Activated naive CD4-positive, alpha-beta T cell treated with Interleukin-2 at 50 U/mL for 16 hours (primary cell): ENCODE results near the gene TTC23L.

Source experiments
- DNase-seq: peaks from one replicate; pipeline ENCODE4 v3.0.0-alpha.2; 2020

Gene TTC23L

DNA sequence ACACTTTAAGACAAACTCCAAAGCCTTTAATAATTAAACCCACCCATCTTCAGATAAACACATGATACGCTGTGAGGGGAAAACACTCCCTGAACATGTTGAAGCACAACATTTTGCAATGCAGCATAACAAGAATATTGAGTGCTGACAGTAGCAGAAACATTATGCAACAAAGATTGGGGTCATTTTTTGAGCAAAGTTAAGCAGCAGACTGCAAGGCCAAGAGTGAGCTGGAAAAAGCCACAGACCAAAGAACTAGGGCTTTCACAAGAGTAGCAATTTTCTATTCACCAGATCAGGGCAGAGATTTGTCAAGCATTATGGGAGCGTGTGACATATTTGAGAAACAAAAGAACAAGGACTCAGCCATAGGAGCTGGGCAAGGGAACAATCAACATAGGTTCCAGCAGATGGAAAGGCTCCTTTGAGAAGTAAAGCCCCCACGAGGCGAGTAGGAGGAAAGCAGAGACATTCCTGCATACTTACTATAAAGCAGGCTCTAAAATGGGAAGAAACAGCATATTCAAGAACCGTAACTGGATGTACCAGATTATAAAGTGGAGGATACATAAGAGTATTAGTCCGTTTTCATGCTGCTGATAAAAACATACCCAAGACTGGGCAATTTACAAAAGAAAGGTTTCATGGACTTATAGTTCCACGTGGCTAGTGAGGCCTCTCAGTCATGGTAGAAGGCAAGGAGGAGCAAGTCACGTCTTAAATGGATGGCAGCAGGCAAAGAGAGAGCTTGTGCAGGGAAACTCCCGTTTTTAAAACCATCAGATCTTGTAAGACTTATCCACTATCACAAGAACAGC is 4.8 kb upstream of the TTC23L start:
- DNase-seq, result no peak

GRCh38 chr5:34834794-34835089 is 4.2 kb upstream of the TTC23L start:
- DNase-seq, result no peak

GRCh38 chr5:34835664-34836063 is 3.3 kb upstream of the TTC23L start:
- no peak for DNase-seq

DNA sequence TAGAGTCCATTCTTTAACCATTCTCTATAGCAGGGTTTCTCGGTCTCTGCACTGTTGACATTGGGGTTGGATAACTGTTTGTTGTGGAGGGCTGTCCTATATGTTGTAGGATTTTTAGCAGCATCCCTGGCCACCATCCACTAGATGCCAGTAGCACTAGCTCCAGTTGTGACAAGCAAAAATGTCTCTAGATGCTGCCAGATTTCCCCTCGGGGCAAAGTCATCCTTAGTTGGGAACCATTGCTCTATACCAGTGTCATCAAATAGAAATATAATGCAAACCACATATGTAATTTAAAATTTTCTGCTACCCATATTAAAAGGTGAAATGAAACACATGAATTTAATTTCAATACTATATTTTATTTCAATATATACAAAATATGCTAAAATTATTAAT is 2.9 kb downstream of the TTC23L start:
- no peak for DNase-seq

GRCh38 chr5:34842554-34842953 is 3.6 kb downstream of the TTC23L start:
- no peak for DNase-seq

DNA sequence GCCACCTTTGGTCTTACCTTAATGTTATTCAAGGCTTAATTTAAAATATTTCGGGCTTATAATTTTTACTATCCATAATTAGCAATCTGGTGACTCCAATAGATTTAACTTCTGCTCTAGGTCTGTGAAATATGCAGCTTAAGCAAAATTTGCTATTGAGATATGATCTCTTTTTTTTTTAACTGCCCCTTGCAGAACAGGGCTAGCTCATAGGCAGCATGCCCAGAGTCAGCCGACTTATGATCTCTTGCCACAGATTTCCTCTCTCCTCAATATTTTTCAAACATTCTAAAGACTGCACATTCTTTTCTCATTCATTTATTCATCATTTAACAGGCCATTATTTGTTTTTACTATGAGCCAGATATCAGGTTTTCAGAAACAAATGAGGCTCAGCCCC is 4.5 kb downstream of the TTC23L start:
- DNase-seq, result no peak

DNA sequence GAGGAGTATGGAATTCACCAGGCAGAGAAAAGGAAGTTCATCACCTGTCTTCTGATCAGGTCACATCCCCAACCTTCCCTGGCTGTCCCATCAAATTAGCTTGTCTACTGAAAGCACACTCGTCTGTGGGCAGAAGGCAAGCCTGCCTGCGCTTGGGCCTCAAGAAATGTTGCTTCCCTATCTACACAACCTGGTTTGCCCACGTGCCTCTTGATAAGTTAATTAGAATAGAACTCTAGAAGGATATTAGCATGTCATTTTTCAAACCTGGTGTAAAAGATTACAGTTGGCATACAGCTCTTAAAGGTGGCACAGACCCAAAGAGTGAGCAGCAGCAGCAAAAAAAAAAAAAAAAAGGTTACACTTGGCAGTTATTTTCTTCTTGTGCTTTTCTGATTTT is 5.1 kb downstream of the TTC23L start:
- DNase-seq, result no peak

DNA sequence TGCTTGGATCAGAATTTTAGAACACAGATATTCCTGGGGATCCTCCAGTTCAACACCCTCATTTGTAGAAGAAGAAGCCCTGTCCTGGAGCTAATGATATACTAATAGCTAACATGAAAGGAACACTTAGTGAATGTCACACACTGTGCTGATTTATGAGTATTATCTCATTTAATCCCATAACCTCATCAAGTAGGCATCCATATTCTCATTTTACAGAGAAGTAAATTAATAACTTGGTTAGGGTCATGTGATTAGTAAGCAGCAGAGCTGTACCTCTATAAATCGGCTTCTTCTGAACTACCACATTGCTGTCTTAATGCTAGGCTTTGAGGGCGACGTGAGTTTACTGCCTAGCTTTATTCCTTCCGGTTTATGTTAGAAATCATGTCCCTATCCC is 6.0 kb downstream of the TTC23L start:
- DNase-seq, result no peak

- no peak for DNase-seq
These were observed 8.1 kb downstream of the TTC23L start for GRCh38 chr5:34847056-34847455.

DNA sequence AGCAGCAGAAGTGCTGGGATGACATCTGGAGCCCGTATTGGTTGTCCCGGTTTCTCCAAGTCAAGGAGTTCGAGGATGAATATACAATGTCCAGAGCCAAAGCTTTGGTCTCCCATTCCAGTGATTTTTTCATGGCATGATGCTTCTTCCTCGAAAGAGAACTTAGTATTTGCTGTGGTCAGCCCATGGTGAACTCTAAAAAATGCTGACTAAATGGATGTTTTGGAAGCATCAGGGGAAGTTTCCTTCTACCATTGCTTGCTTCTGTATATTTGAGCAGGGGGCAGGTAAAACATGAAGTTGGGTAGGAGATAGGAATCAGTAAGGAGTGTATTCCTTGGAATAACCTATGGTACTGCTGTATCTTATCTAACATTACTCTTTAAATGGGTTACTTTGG is 8.6 kb downstream of the TTC23L start:
- no peak for DNase-seq

GRCh38 chr5:34848230-34848629 is 9.3 kb downstream of the TTC23L start:
- DNase-seq, result no peak

DNA sequence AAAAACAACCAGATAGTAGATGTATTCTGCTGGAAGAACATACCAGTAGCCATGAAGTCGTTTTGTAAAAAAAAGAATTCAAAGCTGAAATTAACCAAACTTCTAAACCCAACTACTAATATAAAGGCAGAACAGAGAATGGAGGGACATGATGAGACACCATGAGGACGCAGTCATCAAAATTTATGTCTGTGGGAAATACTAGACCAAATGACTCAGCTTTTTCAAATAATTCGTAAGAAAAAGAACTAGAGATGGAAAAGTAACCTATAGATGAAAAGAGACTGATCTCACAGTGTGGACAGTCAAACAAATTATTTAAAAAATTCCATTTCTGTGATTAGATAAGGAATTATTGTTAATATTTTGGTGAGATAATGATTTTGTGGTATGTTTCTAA is 10.3 kb downstream of the TTC23L start:
- no peak for DNase-seq

DNA sequence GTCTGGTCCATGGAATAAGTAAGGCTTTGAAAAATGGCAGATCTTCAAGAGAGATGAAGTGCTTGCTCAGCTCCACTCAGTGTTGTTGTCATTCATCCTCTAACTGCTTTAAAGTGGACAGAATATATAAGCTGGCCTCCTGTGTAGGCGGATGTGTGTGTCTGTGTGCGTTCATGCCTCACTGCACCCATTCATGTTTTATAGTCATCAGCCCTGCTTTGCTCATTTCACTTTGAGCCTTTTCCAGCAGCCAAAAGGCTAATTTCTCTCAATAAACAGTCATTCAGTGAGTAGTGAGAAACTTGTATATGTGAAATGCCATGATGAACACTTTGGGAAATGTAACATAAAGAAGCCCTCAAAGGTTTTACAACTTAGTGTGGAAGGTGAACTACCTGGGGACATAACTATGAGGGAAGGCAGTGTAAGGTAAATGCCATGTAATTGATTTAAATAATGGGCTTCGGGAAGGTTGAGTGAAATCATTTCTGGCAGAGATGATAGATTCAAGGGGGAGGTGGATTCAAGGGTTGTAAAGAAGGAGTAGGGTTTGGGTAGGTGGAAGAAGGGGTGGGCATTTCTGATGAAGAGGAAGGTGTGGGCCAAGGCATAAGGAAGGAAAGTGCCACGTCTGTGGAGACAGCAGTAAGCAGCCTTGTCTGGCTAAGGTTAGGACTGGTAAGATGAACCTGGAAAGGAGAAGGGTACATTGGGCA is 15.7 kb downstream of the TTC23L start:
- DNase-seq, result no peak

GRCh38 chr5:34857161-34857560 is 18.2 kb downstream of the TTC23L start:
- DNase-seq, result no peak

GRCh38 chr5:34857894-34858293 is 18.9 kb downstream of the TTC23L start:
- DNase-seq, result no peak

DNA sequence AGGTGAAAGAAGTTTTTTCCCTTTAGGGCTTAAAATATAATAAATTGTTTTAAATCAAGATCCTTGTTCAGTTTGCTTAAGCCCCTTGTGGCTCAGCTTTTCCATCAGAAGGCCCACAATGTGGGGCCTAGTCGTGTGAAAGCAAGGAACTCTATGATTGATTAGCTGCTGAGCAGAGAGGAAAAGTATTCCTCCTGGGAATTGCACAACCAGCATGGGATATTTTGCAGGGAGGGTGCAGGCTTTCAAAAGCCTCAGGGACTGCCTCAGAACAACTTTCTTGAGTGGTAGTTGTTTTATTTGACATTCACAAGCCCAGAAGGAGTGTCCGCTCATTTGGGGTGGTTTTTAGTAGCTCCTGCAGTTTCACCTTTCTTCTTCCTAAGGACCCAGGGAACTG is 19.8 kb downstream of the TTC23L start:
- DNase-seq, result no peak

- no peak for DNase-seq
These were observed 20.3 kb downstream of the TTC23L start for GRCh38 chr5:34859253-34859652.

GRCh38 chr5:34863946-34864345 is 25.0 kb downstream of the TTC23L start:
- DNase-seq, result no peak

DNA sequence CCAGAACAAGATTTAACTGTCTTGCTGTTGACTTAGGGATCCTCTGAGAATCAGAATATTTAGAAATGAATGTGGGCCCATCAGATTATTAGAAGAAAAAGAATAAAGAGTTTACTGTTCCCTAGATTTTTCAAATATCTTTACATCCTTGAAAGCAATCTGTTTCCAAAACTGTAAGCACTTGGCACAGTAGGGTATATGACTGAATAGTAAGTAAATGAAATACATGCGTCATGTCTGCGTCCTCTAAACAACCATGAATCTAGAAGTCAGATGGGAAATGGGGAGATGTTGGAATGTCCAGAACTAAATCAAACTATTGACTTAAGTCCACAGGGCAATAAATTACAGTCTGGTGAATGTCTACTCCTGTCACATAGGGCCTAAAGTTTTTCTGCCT is 26.1 kb downstream of the TTC23L start:
- DNase-seq, result no peak

GRCh38 chr5:34866989-34867471 is 28.1 kb downstream of the TTC23L start:
- DNase-seq, result no peak

GRCh38 chr5:34867660-34868059 is 28.7 kb downstream of the TTC23L start:
- no peak for DNase-seq

DNA sequence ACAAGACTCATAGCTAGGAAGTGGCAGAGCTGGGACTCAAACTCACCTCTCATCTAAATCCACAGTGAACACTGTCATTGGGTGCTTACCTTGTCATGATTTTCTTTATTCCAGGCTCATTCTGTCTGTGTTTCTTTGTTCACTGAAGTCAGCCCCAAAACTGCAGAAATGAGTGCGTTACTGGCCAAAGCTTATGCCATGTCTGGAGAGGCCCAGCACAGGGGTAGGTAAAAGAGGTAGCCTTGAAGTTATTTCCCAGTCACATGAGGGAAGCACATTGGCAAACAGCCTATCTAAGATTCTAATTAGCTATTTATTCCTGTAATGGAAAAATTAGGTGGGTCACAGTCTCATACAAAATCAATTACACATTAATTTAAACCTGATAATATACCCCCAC is 29.8 kb downstream of the TTC23L start:
- DNase-seq, result no peak

DNA sequence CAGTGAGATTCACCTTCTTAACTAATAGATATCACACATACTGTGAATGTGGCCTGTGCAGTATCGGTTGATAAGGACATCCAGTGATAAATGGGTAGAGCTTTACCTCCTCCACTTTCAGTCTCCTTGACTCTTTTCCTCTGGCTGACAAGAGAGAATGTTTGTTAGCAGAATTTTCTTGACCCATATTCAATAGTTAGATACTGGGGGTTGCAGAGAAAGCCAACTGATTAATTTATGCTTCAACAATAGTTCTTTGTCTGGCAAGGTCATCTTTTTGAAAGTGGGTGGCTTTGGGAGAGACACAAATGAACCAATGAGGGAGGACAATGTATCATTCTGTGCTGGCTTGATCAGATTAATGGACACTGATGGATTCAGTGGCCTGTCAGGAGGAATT is 30.3 kb downstream of the TTC23L start:
- no peak for DNase-seq

GRCh38 chr5:34870382-34870781 is 31.4 kb downstream of the TTC23L start:
- no peak for DNase-seq

DNA sequence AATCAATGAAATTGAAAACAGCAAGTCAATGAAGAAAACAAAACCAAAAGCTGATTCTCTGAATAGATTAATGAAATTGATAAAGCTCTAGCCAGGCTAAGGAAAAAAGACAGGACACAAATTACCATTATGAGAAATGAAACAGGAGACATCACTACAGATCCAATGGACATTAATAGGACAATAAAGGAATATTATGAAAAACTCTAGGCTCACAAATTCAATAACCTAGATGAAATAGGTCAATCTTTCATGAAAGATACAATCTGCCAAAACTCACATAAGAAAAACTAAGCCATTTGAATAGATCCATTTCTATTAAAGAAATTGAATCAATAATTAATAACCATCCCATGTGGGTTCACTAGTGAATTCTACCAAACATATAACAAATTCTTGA is 37.3 kb downstream of the TTC23L start:
- no peak for DNase-seq
